GM18499 (cell line): ENCODE data around the gene MAP4K2.
"Not testable (repeated sequence)": the region's sequence is repeated elsewhere in the genome, so short reads cannot be mapped to it uniquely, and the experiment has no call there.

ENCODE experiments used
- ATAC-seq: cut with Tn5 transposase; IDR thresholded peaks from one replicate; pipeline ENCODE4 v1.9.1; 2021; ENCODE audit warnings: moderate number of reproducible peaks; ENCODE audit not compliant: insufficient read depth, unreplicated experiment

Gene MAP4K2

GRCh38 chr11:64815433-64815832, 12.4 kb upstream of the MAP4K2 start:
- ATAC-seq = not testable (repeated sequence)

DNA sequence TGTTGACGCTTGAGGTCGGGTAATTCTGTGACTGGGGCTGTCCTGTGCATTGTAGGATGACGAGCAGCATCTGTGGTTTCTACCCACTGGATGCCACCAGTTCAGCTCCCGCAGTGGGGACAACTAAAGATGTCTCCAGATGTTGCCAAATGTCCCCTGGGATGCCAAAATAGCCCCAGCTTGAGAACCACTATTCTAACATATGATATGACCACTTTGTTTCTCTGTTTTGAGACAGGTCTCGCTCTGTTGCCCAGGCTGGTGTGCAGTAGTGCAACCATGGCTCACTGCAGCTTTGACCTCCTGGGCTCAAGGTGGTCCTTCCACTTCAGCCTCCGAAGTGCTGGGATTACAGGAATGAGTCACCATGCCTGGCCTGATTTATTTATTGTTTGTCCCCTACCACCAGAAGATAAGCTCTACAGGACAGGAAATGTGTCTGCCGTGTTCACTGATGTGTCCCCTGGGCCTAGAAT, 11.7 kb upstream of the MAP4K2 start:
- ATAC-seq = peak; percentile 51

GRCh38 chr11:64813826-64814225, 10.8 kb upstream of the MAP4K2 start:
- ATAC-seq = no peak

GRCh38 chr11:64810891-64811272, 7.9 kb upstream of the MAP4K2 start:
- no peak for ATAC-seq

DNA sequence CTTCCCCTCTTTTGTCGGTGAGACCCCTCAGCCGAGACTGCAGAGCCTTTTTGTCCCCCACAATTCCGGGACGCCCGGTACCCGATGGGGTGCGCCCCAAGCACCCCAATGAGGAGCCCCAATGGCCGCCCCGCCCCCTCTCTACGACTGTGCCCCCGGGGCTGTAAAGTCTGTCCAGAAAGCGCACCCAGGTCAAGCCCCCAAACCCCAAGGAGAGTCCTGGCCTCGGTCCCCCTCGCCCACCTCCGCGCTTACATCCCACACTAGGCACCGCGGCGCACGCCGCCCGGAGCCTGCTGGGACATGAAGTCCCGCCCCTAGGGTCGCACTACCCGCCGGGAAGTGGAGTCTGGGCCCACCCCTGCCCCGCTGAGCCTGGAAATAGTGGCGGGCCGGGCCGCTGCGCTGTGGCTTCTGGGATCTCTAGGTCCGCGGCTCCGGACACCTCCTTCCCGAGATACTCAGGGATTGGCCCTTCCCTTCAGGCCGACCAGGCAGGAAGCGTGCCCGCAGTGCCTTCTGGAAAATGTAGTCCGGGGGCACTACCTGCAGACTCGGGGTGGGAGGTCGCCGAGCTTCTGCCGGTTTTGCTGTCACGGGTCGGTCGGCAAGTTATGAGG, 7.4 kb upstream of the MAP4K2 start, which contains the start of gene MEN1:
Gene MEN1 (minus strand): TSS at position 281 of the 620 bp plus-strand sequence. CDS start 442 bp downstream, outside the sequence.
- ATAC-seq = no peak

GRCh38 chr11:64809781-64810241, 6.8 kb upstream of the MAP4K2 start:
- ATAC-seq = no peak

DNA sequence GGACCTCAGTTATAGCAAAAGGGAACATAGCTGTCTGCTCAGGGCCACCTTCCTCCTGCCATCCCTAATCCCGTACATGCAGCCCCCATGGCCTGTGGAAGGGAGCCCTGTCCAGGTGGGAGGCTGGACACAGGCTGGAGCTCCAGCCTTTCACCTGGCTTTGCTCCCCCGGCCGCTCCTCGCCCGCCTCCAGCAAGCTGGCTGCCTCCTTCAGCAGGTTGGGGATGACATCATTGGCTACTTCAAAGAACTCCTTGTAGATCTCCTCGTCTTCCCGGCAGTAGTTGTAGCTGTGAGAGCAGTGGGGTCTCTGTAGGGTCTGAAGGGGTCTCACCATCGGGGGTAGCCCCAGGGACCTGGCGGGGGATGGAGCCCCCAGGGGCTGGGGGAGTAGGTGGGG, 2.5 kb upstream of the MAP4K2 start:
- no peak for ATAC-seq

DNA sequence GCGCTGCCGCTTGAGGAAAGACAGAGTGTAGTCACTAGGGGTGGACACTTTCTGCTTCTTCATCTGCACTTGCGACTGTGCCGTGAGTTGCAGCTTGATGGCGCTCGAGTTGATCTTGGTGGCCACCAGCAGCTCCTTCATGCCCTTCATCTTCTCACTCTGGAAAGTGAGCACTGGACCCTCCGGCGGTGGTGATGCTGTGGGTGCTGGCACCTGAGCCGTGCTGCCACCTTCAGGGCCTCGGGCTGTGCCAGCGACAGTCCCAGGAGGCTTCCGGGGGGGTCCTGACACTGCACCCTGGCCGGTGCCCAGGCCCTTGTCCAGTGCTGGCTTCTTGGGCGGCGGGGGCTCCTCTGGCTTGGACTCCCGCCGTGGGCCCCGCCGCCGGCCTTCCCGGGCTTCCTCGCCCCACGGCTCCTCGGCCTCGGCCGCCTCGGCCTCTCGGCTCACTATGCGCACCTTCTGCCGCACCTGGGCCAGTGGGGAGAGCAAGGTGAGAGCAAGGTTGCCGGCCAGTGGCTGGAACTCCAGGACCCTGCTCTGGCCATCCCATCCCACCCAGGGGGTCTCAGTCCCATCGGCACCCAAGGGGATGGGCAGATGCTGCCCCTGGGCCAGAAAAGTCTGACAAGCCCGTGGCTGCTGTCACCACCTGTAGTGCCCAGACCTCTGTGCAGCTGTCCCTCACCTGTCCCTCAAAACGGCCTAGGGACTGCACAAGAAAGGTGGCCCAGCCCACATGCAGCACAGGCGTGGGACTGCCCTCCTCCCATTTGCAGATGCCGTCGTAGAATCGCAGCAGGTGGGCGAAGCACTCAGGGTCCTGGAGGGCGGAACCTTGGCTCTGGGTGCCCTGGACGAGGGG, 1.6 kb upstream of the MAP4K2 start:
- no peak for ATAC-seq

DNA sequence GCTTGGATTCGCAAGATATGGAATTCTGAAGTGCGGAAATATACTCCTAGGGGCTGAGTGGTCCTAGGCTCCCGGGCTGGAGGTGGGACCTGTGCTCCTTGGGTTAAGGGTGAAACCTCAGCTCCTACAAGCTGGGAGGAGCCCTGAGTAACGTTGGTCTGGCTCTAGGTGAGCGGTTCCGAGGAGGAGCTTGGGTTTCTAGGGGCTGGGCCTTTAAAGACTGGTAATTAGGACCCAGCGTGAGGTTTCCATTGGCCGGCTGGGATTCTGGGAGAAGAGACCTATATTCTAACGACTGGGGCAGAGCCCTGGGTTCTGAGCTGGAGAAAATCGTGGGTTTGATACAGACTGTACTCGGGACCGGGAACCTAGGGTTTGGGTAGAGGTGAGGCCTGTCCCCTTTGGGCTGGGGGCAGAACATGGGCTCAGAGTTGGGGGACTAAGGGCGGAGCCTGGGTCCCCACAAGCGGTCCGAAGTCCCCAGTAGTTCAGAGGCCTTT, 882 bp upstream of the MAP4K2 start:
- no peak for ATAC-seq

GRCh38 chr11:64802370-64803157, 450 bp downstream of the MAP4K2 start:
- ATAC-seq = no peak

- no peak for ATAC-seq
Measured at GRCh38 chr11:64801561-64802369, 1.2 kb downstream of the MAP4K2 start.

DNA sequence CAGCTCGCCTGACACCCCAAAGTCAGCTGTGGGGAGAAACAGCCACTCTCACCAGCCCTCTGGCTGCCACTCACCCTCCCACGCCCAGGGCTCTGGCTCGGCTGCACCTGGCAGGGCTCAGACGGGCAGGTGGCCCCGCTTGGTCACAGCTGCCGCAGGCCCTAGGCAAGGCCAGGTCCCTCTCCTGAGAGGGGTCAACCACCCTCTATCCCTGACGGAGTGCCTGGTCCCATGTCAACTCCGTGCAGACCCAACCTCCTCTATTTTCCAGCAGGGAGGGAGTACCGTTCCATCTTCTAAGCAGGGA, 1.9 kb downstream of the MAP4K2 start:
- ATAC-seq = no peak

- no peak for ATAC-seq
Measured at GRCh38 chr11:64800303-64801157, 2.5 kb downstream of the MAP4K2 start.

GRCh38 chr11:64799623-64800302, 3.3 kb downstream of the MAP4K2 start:
- no peak for ATAC-seq

DNA sequence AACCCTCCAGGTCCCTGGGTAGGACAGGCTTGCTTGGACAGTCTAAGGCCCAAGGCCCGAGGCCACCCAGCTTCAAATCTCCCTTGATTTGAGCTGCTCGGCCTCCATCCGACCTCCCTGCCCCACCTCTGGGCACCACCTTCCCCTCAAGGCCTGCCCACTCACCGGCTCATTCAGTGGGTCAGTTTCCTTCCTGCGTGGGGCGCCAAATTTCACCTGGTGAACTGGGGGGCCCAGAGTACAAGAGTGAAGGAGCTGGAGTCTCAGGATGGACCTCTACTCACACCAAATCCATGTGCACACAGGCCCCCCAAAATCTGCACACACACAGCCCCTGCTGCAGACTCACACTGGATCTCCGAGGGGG, 3.8 kb downstream of the MAP4K2 start:
- no peak for ATAC-seq

GRCh38 chr11:64796757-64797541, 6.1 kb downstream of the MAP4K2 start:
- no peak for ATAC-seq

DNA sequence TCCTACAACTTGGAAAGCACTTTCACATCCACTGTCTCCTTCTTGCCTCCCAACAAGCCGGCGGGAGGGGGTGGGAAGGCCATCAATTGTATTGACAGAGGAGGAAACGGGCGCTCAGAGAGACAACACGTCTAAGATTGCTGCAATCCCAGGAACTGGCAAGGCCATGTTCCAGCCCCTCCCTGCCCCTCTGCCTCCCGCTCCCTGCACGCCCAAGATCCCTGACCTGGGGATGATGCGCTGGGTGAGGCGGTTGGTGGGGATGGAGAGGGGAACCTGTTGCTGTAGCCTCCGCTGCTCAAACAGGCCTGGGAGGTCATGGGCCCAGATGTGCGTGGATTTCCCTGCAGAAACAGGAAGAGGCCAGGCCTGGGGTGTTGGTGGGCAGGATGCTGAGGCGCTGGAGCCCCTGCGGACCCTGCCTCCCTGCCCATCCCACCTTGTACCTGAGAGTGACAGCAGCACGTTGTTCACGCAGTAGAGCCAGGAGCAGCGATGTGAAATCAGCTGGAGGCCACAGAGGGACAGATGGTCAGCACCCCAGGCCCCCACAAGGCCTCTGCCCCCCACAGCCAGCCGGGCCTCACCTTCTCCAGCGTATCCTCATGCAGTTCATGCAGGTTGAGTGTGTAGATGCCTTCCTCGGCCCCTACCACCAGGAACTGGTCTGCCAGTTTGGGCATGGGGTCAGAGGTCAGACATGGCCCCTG, 6.8 kb downstream of the MAP4K2 start:
- no peak for ATAC-seq
